HEK293T (cell line): Measurements from ENCODE around the gene EFCAB6.

Experiments used
- CTCF ChIA-PET: fragments of 350-600 bp; formaldehyde crosslinking; extraction: SDS; loops from one replicate; lab custom pipeline; 2021; ENCODE audit warnings: antibody characterized with exemption, inconsistent platforms; lab: Yijun Ruan, JAX
- POLR2A ChIA-PET: fragments of 350-600 bp; formaldehyde crosslinking; extraction: SDS; loops from one replicate; lab custom pipeline; 2020; ENCODE audit warnings: antibody characterized with exemption, inconsistent platforms; lab: Yijun Ruan, JAX
- DNase-seq: peaks from one replicate; pipeline ENCODE4 v3.0.0; 2012; ENCODE audit warnings: mixed read lengths; ENCODE audit errors: extremely low spot score
- ARNT ChIP-seq: fragments of 450-650 bp; IDR thresholded peaks from 2 replicates; pipeline ENCODE4 v1.6.1; 2017; ENCODE audit warnings: mild to moderate bottlenecking
- BHLHE40 ChIP-seq: fragments of 450-650 bp; IDR thresholded peaks from 2 replicates; pipeline ENCODE4 v1.6.1; 2016; ENCODE audit warnings: mild to moderate bottlenecking, moderate library complexity, borderline replicate concordance
- CTBP1 ChIP-seq: fragments of 450-650 bp; IDR thresholded peaks from 2 replicates; pipeline ENCODE4 v1.6.1; 2016; ENCODE audit warnings: borderline replicate concordance
- ELF4 ChIP-seq: fragments of 450-650 bp; IDR thresholded peaks from 2 replicates; pipeline ENCODE4 v1.6.1; 2017; ENCODE audit warnings: antibody characterized with exemption
- FOXA1 ChIP-seq: fragments of 450-650 bp; IDR thresholded peaks from 2 replicates; pipeline ENCODE4 v1.6.1; 2016; ENCODE audit warnings: mild to moderate bottlenecking
- FOXK2 ChIP-seq: fragments of 450-650 bp; IDR thresholded peaks from 2 replicates; pipeline ENCODE4 v1.6.1; 2016; ENCODE audit warnings: mild to moderate bottlenecking
- FOXM1 ChIP-seq: fragments of 450-650 bp; IDR thresholded peaks from 2 replicates; pipeline ENCODE4 v1.6.1; 2017; ENCODE audit warnings: mild to moderate bottlenecking, borderline replicate concordance
- HDGF ChIP-seq: fragments of 450-650 bp; IDR thresholded peaks from 2 replicates; pipeline ENCODE4 v1.6.1; 2017; ENCODE audit warnings: antibody characterized with exemption, borderline replicate concordance
- L3MBTL2 ChIP-seq: fragments of 450-650 bp; conservative IDR thresholded peaks from 2 replicates; pipeline ENCODE4 v1.6.1; 2016; ENCODE audit warnings: mild to moderate bottlenecking
- LEF1 ChIP-seq: fragments of 450-650 bp; IDR thresholded peaks from 2 replicates; pipeline ENCODE4 v1.6.1; 2017; ENCODE audit warnings: mild to moderate bottlenecking, borderline replicate concordance
- NFRKB ChIP-seq: fragments of 450-650 bp; IDR thresholded peaks from 2 replicates; pipeline ENCODE4 v1.6.1; 2016; ENCODE audit warnings: mild to moderate bottlenecking, moderate library complexity
- SP1 ChIP-seq: fragments of 450-650 bp; IDR thresholded peaks from 2 replicates; pipeline ENCODE4 v1.6.1; 2017
- SUZ12 ChIP-seq: fragments of 450-650 bp; IDR thresholded peaks from 2 replicates; pipeline ENCODE4 v1.6.1; 2016; ENCODE audit warnings: mild to moderate bottlenecking
- TARDBP ChIP-seq: fragments of 450-650 bp; IDR thresholded peaks from 2 replicates; pipeline ENCODE4 v1.6.1; 2016
- ZNF384 ChIP-seq: fragments of 450-650 bp; IDR thresholded peaks from 2 replicates; pipeline ENCODE4 v1.6.1; 2016
- TF ChIP-seq, protein P1 (sequence below): fragments of 450-650 bp; IDR thresholded peaks from 2 replicates; pipeline ENCODE4 v1.6.1; 2016

Gene EFCAB6

DNA sequence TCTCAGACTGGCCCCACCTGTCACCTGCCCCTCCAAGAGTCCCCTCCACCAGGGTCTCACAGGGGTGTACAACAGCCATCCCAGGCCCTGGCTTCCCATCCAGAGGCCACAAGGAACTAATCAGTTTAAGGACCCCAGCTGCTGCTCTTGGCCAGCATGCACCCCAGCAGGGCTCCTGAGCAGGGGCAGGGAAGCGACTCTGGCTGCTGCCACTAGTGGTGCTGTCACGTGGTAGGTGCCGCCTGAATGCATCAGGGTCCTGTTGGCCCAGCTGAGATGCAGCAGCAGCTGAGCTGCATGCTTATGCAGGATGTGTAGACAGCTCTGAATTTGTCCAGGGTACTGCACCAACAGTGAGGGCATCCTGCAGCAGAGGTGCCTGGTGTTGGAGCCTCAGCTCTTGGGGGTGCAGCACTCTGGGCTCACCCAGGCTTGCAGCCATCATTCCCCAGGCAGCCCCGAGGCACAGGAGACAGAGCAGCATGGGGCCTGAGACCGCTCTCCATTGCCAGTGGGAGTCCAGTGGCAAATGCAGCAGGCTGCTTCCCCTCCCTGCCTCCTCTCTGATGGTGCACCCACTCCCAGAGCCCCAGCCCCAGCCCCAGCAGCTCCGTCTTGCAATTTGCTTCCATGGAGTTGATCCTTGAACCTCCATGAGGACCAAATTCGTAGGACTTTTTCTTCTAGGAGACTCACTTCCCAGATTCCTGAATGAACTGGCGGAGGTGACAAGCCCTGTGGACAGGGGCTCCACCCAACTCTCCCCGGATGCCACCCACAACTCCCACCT, 301.6 kb downstream of the EFCAB6 start:
- ChIA-PET CTCF (no interaction called here), POLR2A (no interaction called here)
- TF ChIP-seq CTBP1 (no peak), FOXM1 (no peak), ARNT (no peak), SP1 (no peak), SUZ12 (no peak), ZNF384 (no peak), NFRKB (no peak), FOXA1 (no peak)
- no peak for DNase-seq

DNA sequence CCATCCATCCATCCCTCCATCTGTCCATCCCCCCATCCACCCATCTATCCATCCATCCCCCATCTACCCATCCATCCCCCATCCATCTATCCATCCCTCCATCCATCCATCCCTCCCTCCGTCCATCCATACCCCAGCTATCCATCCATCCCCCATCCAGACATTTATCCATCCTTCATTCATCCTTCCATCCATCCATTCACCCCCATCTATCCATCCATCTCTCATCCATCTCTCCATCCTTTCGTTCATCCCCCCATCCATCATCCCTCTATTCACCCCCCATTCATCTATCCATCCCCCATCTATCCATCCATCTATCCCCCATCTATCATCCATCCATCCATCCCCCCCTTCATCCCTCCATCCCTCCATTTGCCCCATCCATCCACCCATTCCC, 302.8 kb downstream of the EFCAB6 start:
- TF ChIP-seq TARDBP (no peak), LEF1 (no peak), NFRKB (no peak), BHLHE40 (no peak), FOXK2 (no peak), SP1 (no peak), FOXM1 (no peak), CTBP1 (no peak), ARNT (no peak), SUZ12 (no peak), L3MBTL2 (no peak), FOXA1 (no peak), ELF4 (no peak), ZNF384 (no peak), HDGF (no peak)
- TF ChIP-seq, protein P1, sequence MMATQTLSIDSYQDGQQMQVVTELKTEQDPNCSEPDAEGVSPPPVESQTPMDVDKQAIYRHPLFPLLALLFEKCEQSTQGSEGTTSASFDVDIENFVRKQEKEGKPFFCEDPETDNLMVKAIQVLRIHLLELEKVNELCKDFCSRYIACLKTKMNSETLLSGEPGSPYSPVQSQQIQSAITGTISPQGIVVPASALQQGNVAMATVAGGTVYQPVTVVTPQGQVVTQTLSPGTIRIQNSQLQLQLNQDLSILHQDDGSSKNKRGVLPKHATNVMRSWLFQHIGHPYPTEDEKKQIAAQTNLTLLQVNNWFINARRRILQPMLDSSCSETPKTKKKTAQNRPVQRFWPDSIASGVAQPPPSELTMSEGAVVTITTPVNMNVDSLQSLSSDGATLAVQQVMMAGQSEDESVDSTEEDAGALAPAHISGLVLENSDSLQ = no peak
- ChIA-PET CTCF (interaction anchor here (0.6 kb wide), 1 partner anchor 133 kb away, joined by 3 read pairs; no protein-coding TSS in a partner anchor), POLR2A (no interaction called here)
- DNase-seq = no peak

DNA sequence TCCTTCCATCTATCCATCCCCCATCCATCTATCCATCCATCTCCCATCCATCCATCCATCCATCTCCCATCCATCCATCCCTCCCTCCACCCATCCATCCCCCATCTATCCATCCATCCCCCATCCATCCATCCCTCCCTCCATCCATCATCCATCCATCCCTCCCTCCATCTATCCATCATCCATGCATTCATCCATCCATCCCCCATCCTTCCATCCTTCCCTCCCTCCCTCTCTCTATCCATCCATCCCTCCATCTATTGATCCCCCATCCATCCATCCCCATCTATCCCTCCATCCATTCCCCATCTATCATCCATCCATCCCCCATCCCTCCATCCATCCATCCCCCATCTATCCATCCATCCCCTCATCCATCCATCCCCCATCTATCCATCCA, 303.6 kb downstream of the EFCAB6 start:
- DNase-seq = no peak
- no peak for TF ChIP-seq FOXA1
- no peak for TF ChIP-seq ARNT
- TF ChIP-seq TARDBP = no peak
- no peak for TF ChIP-seq LEF1
- TF ChIP-seq BHLHE40 = no peak
- no peak for TF ChIP-seq FOXK2
- TF ChIP-seq ELF4 = no peak
- no peak for TF ChIP-seq ZNF384
- no peak for TF ChIP-seq CTBP1
- no peak for TF ChIP-seq SP1
- no peak for TF ChIP-seq HDGF
- no peak for TF ChIP-seq L3MBTL2
- TF ChIP-seq FOXM1 = no peak
- ChIA-PET POLR2A (no interaction called here), CTCF (no interaction called here)

DNA sequence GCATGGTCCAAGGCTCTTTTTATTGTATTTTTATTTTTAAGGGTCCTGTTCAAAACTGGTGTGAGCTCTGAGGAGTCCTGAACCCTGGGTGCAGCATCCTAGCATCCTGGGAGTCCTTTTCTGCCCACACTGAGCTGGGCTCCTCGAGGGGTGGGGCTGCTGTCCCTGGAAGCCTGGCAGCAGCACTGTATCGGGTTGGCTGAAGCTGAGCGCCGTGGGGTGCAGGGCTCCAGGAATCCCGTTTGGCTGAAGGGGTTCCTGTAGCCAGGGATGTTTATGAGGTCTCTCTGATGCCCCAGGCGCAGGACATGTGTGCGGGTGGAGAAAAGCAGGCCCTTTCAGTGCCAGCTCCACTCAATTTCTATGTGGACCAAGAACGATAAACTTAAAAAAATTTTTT, 304.9 kb downstream of the EFCAB6 start:
- DNase-seq = no peak
- CTCF ChIA-PET = interaction anchor here (0.7 kb wide), 1 partner anchor 787 kb away, joined by 3 read pairs; no protein-coding TSS in a partner anchor
- POLR2A ChIA-PET = no interaction called here
- TF ChIP-seq BHLHE40 (no peak), HDGF (no peak), CTBP1 (no peak), TARDBP (no peak), LEF1 (no peak), ZNF384 (no peak), NFRKB (no peak), FOXA1 (no peak), FOXM1 (no peak), SUZ12 (no peak), ELF4 (no peak), FOXK2 (no peak), L3MBTL2 (no peak), SP1 (no peak), ARNT (no peak)
- TF ChIP-seq, protein P1 = no peak

DNA sequence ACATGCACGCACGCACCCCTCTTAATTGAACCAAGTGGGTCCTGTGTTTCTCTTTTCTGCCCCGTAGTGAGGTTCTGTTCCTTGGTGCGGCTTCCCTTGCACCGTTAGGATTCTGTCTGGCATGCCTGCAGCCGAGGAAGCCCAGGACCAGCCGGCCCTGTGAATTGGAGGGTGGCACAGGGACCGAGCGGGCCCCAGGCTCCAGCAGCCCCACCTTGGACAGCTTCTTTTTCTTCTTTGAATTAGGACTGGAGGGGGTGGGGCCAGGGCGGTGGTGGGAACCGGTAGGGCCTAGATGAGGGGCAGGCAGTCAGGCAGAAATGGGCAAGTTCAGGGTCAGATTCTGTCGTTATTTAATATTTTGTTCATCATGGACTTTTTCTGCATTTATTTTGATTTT, 305.6 kb downstream of the EFCAB6 start:
- no peak for DNase-seq
- ChIA-PET POLR2A (no interaction called here), CTCF (no interaction called here)
- TF ChIP-seq FOXA1 (no peak), BHLHE40 (no peak), SUZ12 (no peak), LEF1 (no peak), L3MBTL2 (no peak), ARNT (no peak), NFRKB (no peak), ZNF384 (no peak), FOXK2 (no peak), TARDBP (no peak), HDGF (no peak), SP1 (no peak)
- TF ChIP-seq, protein P1 = no peak
